ENCODE data around the gene DOCK8. TPM values are rescaled to one million over a fixed set of nuclear protein-coding genes. Genes with fewer than 3 reads are reported as not detected.
"Not testable (repeated sequence)": the region's sequence is repeated elsewhere in the genome, so short reads cannot be mapped to it uniquely, and the experiment has no call there.

Gene DOCK8
- total and polyA plus RNA-seq, 2 experiments from 2014 or later: not detected

DNA sequence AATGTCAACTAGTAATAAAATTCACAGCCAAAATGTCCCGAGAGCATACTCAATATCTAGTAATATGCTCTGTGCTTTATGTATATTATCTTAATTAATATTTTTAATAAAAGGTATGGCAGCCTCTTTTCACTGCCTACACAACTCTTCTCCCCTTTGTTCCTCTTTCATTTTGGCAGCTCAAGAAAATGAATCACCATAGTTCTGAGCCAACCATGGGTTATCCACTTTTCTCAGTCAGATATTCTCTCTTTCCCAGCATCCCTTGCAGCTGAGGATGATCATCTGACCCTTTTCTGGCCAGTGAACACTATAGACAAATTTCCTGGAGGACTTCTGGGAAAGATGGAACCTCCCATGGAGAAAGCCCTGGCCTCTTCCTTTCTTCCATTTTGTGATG lies 8.2 kb upstream of the DOCK8 start:
- Histone ChIP-seq H3F3A (ENCODE audit: insufficient read depth) (no peaks in the 10 kb centered on the region), H3K36me3 (ENCODE audit: low read depth) (no peaks in the 10 kb centered on the region), H3K9me3 (ENCODE audit: low read depth) (no peaks in the 10 kb centered on the region), H3K27me3 (replicated peaks; ENCODE audit: insufficient read depth) (no peaks in the 10 kb centered on the region), H3K9me2 (ENCODE audit: insufficient read depth) (no peaks in the 10 kb centered on the region), H4K20me1 (ENCODE audit: insufficient read depth) (no peaks in the 10 kb centered on the region), H3K4me1 (ENCODE audit: insufficient read depth) (no peaks in the 10 kb centered on the region), H3K9ac (no peak overlapping the region), H3K79me2 (ENCODE audit: insufficient read depth) (no peaks in the 10 kb centered on the region), H2AFZ (no peak overlapping the region), H3K4me3 (no peak overlapping the region), H3K4me2 (ENCODE audit: unreplicated experiment) (no peak overlapping the region), H3K27ac (no peak overlapping the region)
- in situ Hi-C loops (cut with MboI): no loop called here
- 7 to 8% methylated on average over 1 of the region's 1 CpG for WGBS, 2 experiments (ENCODE audit: low coverage in 1 of 2, low lambda C conversion rate in 2 of 2, missing lambda C conversion rate in 2 of 2)
- no peak for DNase-seq
- TF ChIP-seq EZH2 (IDR thresholded peaks at IDR 0.05; ENCODE audit: insufficient read depth, poor library complexity, severe bottlenecking) (no peak), EZH2phosphoT487 (IDR thresholded peaks at IDR 0.05; ENCODE audit: insufficient read depth, low read depth) (no peak)

DNA sequence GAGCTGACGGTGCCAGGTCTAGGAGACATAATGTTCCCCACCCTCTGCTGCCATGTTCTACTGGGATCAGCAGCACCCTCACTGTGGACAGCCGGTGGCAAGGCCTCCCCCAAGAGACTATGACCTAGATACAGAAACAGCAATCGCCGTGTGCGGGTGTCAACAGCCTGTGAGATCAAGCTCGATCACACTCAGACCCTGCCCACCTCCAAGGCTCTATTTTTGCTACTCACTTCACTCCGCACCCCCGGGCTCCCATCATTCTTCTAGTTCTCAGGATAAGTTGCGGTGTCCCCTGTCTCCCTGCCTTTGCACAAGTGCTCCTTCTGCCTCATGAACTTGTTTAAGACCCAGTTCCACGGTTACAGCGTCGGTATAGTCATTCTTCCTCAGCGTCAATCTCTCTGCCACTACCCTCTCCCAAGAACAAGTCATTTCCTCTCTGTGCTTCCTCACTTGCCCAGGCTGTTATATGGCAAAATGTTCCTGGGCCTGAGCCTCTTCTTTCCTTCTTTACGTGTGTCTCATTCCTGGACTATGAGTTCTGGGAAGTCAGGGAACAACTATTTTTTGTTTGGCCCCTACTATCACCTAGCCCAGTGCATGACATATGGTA lies 5.4 kb upstream of the DOCK8 start:
- no peak overlapping the region for H3K9ac ChIP-seq
- H3K4me2 ChIP-seq (ENCODE audit: unreplicated experiment): no peak overlapping the region
- no peaks in the 10 kb centered on the region for H3K4me1 ChIP-seq (ENCODE audit: insufficient read depth)
- no peak overlapping the region for H2AFZ ChIP-seq
- no peak for DNase-seq
- H3K79me2 ChIP-seq (ENCODE audit: insufficient read depth): no peaks in the 10 kb centered on the region
- H3K27me3 ChIP-seq (replicated peaks; ENCODE audit: insufficient read depth): peaks cover 9% of the 10 kb centered on the region
- no peaks in the 10 kb centered on the region for H3K9me2 ChIP-seq (ENCODE audit: insufficient read depth)
- no peak overlapping the region for H3K4me3 ChIP-seq
- H3K36me3 ChIP-seq (ENCODE audit: low read depth): no peaks in the 10 kb centered on the region
- no peaks in the 10 kb centered on the region for H3F3A ChIP-seq (ENCODE audit: insufficient read depth)
- in situ Hi-C loops (cut with MboI): no loop called here
- TF ChIP-seq EZH2 (IDR thresholded peaks at IDR 0.05; ENCODE audit: insufficient read depth, poor library complexity, severe bottlenecking) (no peak), EZH2phosphoT487 (IDR thresholded peaks at IDR 0.05; ENCODE audit: insufficient read depth, low read depth) (no peak)
- 61 to 70% methylated on average over 14 of the region's 14 CpGs for WGBS, 2 experiments (ENCODE audit: low coverage in 1 of 2, low lambda C conversion rate in 2 of 2, missing lambda C conversion rate in 2 of 2)
- H4K20me1 ChIP-seq (ENCODE audit: insufficient read depth): no peaks in the 10 kb centered on the region
- H3K27ac ChIP-seq: no peak overlapping the region
- no peaks in the 10 kb centered on the region for H3K9me3 ChIP-seq (ENCODE audit: low read depth)

DNA sequence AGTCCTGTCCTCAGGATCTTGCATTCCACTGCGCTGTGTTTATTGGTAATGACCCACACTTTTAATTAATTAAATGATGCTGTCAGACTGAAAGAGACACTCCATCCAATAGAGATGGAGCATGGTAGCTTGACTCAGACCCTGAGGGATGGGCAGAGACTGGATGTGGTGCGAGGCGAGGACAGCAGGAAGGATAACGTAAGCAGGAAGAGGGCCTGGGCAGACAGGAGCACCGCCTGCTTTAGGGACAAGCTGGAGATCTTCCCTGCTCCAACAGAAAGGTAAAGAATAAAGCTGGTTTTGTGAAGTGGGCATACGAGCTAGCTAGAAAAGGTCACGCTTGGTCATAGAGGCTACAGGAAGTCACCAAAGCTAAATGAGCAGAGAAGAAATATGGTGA lies 3.6 kb upstream of the DOCK8 start:
- H3K27ac ChIP-seq: no peak overlapping the region
- no peaks in the 10 kb centered on the region for H4K20me1 ChIP-seq (ENCODE audit: insufficient read depth)
- no peak overlapping the region for H2AFZ ChIP-seq
- TF ChIP-seq EZH2phosphoT487 (IDR thresholded peaks at IDR 0.05; ENCODE audit: insufficient read depth, low read depth): no peak
- no peak for TF ChIP-seq EZH2 (IDR thresholded peaks at IDR 0.05; ENCODE audit: insufficient read depth, poor library complexity, severe bottlenecking)
- H3K4me1 ChIP-seq (ENCODE audit: insufficient read depth): no peaks in the 10 kb centered on the region
- no peak overlapping the region for H3K4me2 ChIP-seq (ENCODE audit: unreplicated experiment)
- WGBS, 2 experiments (ENCODE audit: low coverage in 1 of 2, low lambda C conversion rate in 2 of 2, missing lambda C conversion rate in 2 of 2): 70 to 74% methylated on average over 7 of the region's 7 CpGs
- no peak overlapping the region for H3K9ac ChIP-seq
- no peaks in the 10 kb centered on the region for H3K36me3 ChIP-seq (ENCODE audit: low read depth)
- H3K9me2 ChIP-seq (ENCODE audit: insufficient read depth): no peaks in the 10 kb centered on the region
- DNase-seq: no peak
- H3K4me3 ChIP-seq: no peak overlapping the region
- no peaks in the 10 kb centered on the region for H3F3A ChIP-seq (ENCODE audit: insufficient read depth)
- H3K79me2 ChIP-seq (ENCODE audit: insufficient read depth): no peaks in the 10 kb centered on the region
- peaks cover 19% of the 10 kb centered on the region for H3K27me3 ChIP-seq (replicated peaks; ENCODE audit: insufficient read depth)
- in situ Hi-C loops (cut with MboI): no loop called here
- H3K9me3 ChIP-seq (ENCODE audit: low read depth): no peaks in the 10 kb centered on the region

DNA sequence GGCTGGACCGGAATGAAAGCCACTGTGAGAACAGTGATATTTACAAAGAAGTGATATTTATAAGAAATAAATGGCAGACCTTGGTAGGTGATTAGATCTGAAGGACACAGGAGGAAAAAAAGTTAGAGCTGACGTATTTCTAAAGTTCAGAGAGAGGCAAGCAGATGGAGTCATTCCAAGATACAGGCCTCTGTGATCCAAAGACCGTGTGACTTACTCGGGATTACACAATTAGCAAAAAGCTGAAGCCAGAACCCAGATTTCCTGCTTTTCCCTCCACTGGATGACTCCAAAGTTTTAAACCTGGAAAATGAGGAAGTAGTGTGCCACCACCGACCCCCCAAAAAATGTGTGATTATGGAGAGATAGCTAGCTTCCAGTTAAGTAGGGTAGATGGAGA lies 3.1 kb upstream of the DOCK8 start:
- in situ Hi-C loops (cut with MboI): no loop called here
- peak; percentile 20 for DNase-seq
- Histone ChIP-seq H2AFZ (no peak overlapping the region), H3K27me3 (replicated peaks; ENCODE audit: insufficient read depth) (peaks cover 23% of the 10 kb centered on the region), H3K9ac (no peak overlapping the region), H3K27ac (no peak overlapping the region), H3F3A (ENCODE audit: insufficient read depth) (no peaks in the 10 kb centered on the region), H3K4me3 (no peak overlapping the region), H3K4me2 (ENCODE audit: unreplicated experiment) (no peak overlapping the region), H3K4me1 (ENCODE audit: insufficient read depth) (no peaks in the 10 kb centered on the region), H3K79me2 (ENCODE audit: insufficient read depth) (no peaks in the 10 kb centered on the region), H3K9me2 (ENCODE audit: insufficient read depth) (no peaks in the 10 kb centered on the region), H4K20me1 (ENCODE audit: insufficient read depth) (no peaks in the 10 kb centered on the region), H3K9me3 (ENCODE audit: low read depth) (no peaks in the 10 kb centered on the region), H3K36me3 (ENCODE audit: low read depth) (no peaks in the 10 kb centered on the region)
- TF ChIP-seq EZH2phosphoT487 (IDR thresholded peaks at IDR 0.05; ENCODE audit: insufficient read depth, low read depth) (no peak), EZH2 (IDR thresholded peaks at IDR 0.05; ENCODE audit: insufficient read depth, poor library complexity, severe bottlenecking) (no peak)
- 18 to 27% methylated on average over 4 to 5 of the region's 5 CpGs for WGBS, 2 experiments (ENCODE audit: low coverage in 1 of 2, low lambda C conversion rate in 2 of 2, missing lambda C conversion rate in 2 of 2)

DNA sequence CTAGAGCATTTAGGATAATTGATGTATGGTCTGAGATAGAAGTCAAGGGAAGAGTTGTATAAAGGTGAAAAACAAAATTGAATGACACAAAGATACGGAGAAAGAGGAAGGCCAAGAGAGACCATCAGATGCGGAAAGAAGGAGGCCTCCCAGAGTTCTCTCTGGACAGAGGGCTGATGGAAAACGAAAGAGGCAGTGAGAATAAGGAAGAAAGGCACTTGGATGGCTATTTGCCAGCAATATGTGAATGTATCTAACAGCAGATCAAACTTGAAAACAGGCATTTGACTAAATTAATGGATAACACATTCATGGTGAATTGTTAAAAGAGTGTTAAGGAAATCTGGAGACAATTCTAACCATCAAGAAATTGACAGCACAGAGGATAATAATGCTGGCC lies 2.4 kb upstream of the DOCK8 start:
- DNase-seq: no peak
- H3K27ac ChIP-seq: no peak overlapping the region
- no peak overlapping the region for H3K4me2 ChIP-seq (ENCODE audit: unreplicated experiment)
- no peak overlapping the region for H2AFZ ChIP-seq
- TF ChIP-seq EZH2phosphoT487 (IDR thresholded peaks at IDR 0.05; ENCODE audit: insufficient read depth, low read depth) (no peak), EZH2 (IDR thresholded peaks at IDR 0.05; ENCODE audit: insufficient read depth, poor library complexity, severe bottlenecking) (no peak)
- H3K9me3 ChIP-seq (ENCODE audit: low read depth): no peaks in the 10 kb centered on the region
- 58 to 60% methylated on average over 3 of the region's 3 CpGs for WGBS, 2 experiments (ENCODE audit: low coverage in 1 of 2, low lambda C conversion rate in 2 of 2, missing lambda C conversion rate in 2 of 2)
- in situ Hi-C loops (cut with MboI): no loop called here
- no peaks in the 10 kb centered on the region for H3K9me2 ChIP-seq (ENCODE audit: insufficient read depth)
- no peaks in the 10 kb centered on the region for H3K79me2 ChIP-seq (ENCODE audit: insufficient read depth)
- no peak overlapping the region for H3K9ac ChIP-seq
- H3K27me3 ChIP-seq (replicated peaks; ENCODE audit: insufficient read depth): peaks cover 26% of the 10 kb centered on the region
- no peaks in the 10 kb centered on the region for H3F3A ChIP-seq (ENCODE audit: insufficient read depth)
- H3K36me3 ChIP-seq (ENCODE audit: low read depth): no peaks in the 10 kb centered on the region
- no peak overlapping the region for H3K4me3 ChIP-seq
- no peaks in the 10 kb centered on the region for H4K20me1 ChIP-seq (ENCODE audit: insufficient read depth)
- H3K4me1 ChIP-seq (ENCODE audit: insufficient read depth): no peaks in the 10 kb centered on the region

DNA sequence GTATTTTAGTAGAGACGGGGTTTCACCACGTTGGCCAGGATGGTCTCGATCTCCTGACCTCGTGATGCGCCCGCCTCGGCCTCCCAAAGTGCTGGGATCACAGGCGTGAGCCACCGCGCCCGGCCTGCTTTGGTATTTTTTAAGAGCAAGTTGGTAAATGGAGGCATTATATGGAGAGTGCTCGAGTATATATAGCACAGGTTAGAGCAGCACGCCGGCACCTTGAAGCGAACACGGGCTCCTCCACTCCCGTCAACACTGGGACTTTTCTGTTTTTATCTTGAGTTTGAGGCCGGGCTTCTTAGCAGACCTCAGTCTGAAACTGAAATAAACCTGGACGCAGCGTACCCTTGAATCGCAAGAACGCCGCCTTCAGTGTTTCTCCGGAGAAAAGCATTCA lies 764 bp upstream of the DOCK8 start:
- H3K4me2 ChIP-seq (ENCODE audit: unreplicated experiment); H3K9ac ChIP-seq; in situ Hi-C loops (cut with MboI); H2AFZ ChIP-seq; H3K27ac ChIP-seq; H3K79me2 ChIP-seq (ENCODE audit: insufficient read depth); DNase-seq; H3K9me2 ChIP-seq (ENCODE audit: insufficient read depth); H3K9me3 ChIP-seq (ENCODE audit: low read depth); H3K4me3 ChIP-seq; H3F3A ChIP-seq (ENCODE audit: insufficient read depth); H3K4me1 ChIP-seq (ENCODE audit: insufficient read depth); H3K36me3 ChIP-seq (ENCODE audit: low read depth); H4K20me1 ChIP-seq (ENCODE audit: insufficient read depth): not testable (repeated sequence)
- WGBS, 2 experiments (ENCODE audit: low coverage in 1 of 2, low lambda C conversion rate in 2 of 2, missing lambda C conversion rate in 2 of 2): 91 to 95% methylated on average over 14 to 24 of the region's 24 CpGs
- peaks cover 30% of the 10 kb centered on the region for H3K27me3 ChIP-seq (replicated peaks; ENCODE audit: insufficient read depth)

Measured in GM23248 (cell line).